K562 (cell line): ENCODE measurements around the gene C22orf39. TPM values are rescaled to one million over a fixed set of nuclear protein-coding genes. Genes with fewer than 3 reads are reported as not detected.
"Not testable (repeated sequence)": the region's sequence is repeated elsewhere in the genome, so short reads cannot be mapped to it uniquely, and the experiment has no call there.

ENCODE experiments used
- ARHGAP35 ChIP-seq: fragments of 450-650 bp; IDR thresholded peaks from 2 replicates; pipeline ENCODE4 v1.6.1; 2018; ENCODE audit not compliant: partially characterized antibody
- CSDE1 ChIP-seq, 2 experiments: fragments of 450-650 bp; IDR thresholded peaks; 2 replicates each; pipeline ENCODE4 v1.6.1; 2016; ENCODE audit warnings: mild to moderate bottlenecking in 1 of 2
- DIDO1 ChIP-seq: fragments of 450-650 bp; IDR thresholded peaks from 2 replicates; pipeline ENCODE4 v1.6.1; 2016; ENCODE audit warnings: low read depth, missing biosample characterization, missing genetic modification characterization
- ELF2 ChIP-seq: fragments of 250-450 bp; sonication (Bioruptor Pico); IDR thresholded peaks from 2 replicates; pipeline ENCODE4 v1.5.0; 2021; ENCODE audit warnings: mild to moderate bottlenecking
- ELF4 ChIP-seq: fragments of 450-650 bp; formaldehyde crosslinking; IDR thresholded peaks from 2 replicates; pipeline ENCODE4 v1.4.0; 2022; ENCODE audit warnings: missing genetic modification characterization
- HDAC1 ChIP-seq, 2 experiments: fragments of 450-650 bp; IDR thresholded peaks; 2 replicates each; pipeline ENCODE4 v1.6.1; 2016 to 2017; ENCODE audit warnings: inconsistent platforms in 1 of 2, mild to moderate bottlenecking in 1 of 2, moderate library complexity in 1 of 2
- HSF4 ChIP-seq: fragments of 250-450 bp; sonication (Bioruptor Pico); IDR thresholded peaks from 2 replicates; pipeline ENCODE4 v2.1.2; 2022; ENCODE audit warnings: mild to moderate bottlenecking, moderate library complexity, borderline replicate concordance
- KAT8 ChIP-seq: fragments of 450-650 bp; IDR thresholded peaks from 2 replicates; pipeline ENCODE4 v1.6.1; 2016; ENCODE audit warnings: low read depth, mild to moderate bottlenecking
- KHSRP ChIP-seq: fragments of 450-650 bp; IDR thresholded peaks from 2 replicates; pipeline ENCODE4 v1.6.1; 2017
- OTX1 ChIP-seq: fragments of 450-650 bp; formaldehyde crosslinking; IDR thresholded peaks from 2 replicates; pipeline ENCODE4 v1.4.0; 2022; ENCODE audit warnings: mild to moderate bottlenecking
- PHB2 ChIP-seq: fragments of 450-650 bp; IDR thresholded peaks from 2 replicates; pipeline ENCODE4 v1.6.1; 2017; ENCODE audit warnings: low read depth
- ZFP30 ChIP-seq: fragments of 250-450 bp; sonication (Bioruptor Pico); IDR thresholded peaks from 2 replicates; pipeline ENCODE4 v1.8.0; 2022; ENCODE audit warnings: moderate library complexity, mild to moderate bottlenecking, inconsistent platforms, borderline replicate concordance
- ZNF408 ChIP-seq: fragments of 250-450 bp; sonication (Bioruptor Pico); IDR thresholded peaks from 2 replicates; pipeline ENCODE4 v1.4.0; 2020; ENCODE audit warnings: low read depth, mild to moderate bottlenecking, moderate library complexity
- polyA plus RNA-seq, 8 experiments: library from polyadenylated mRNA; depleted of rRNA in 4 of 8; stranded (reverse) in 5 of 8; unstranded in 3 of 8; fragments of >200 nt; fragmentation: Nextera tagmentation in 2 of 8; fragmentation: Illumina TruSeq in 1 of 8; extraction: Ambion mirVana in 2 of 8; extraction: Trizol in 1 of 8; gene quantifications; 2 replicates each; pipeline versions ENCODE4 v1.2.1 to v1.2.3, GENCODE V29; 2011 to 2014; ENCODE audit warnings: inconsistent platforms in 1 of 8, missing spikeins in 1 of 8
- total RNA-seq, 7 experiments: library from RNA; depleted of rRNA in 6 of 7; stranded (reverse); fragments of >200 nt in 6 of 7; fragmentation: Illumina TruSeq in 2 of 7; extraction: Trizol in 2 of 7; gene quantifications; 2 replicates each; pipeline versions ENCODE4 v1.2.1 to v1.2.3, GENCODE V29; 2011 to 2021; ENCODE audit warnings: low replicate concordance in 1 of 7
- TF ChIP-seq, protein P1 (sequence below): sonication (generic); formaldehyde crosslinking; IDR thresholded peaks from 2 replicates; pipeline ENCODE4 v1.8.1; 2023; ENCODE audit warnings: mild to moderate bottlenecking, missing genetic modification reagents
- TF ChIP-seq, protein P2 (sequence below), 2 experiments: IDR thresholded peaks in 1 of 2; conservative IDR thresholded peaks in 1 of 2; 2 replicates each; pipeline ENCODE4 v1.6.1; 2016; ENCODE audit warnings: low read depth in 2 of 2, mild to moderate bottlenecking in 1 of 2, missing compliant biosample characterization in 1 of 2, missing genetic modification characterization in 1 of 2, moderate library complexity in 1 of 2
- TF ChIP-seq, protein P3 (sequence below): fragments of 450-650 bp; IDR thresholded peaks from 2 replicates; pipeline ENCODE4 v1.6.1; 2018; ENCODE audit warnings: mild to moderate bottlenecking, low read depth; ENCODE audit not compliant: partially characterized antibody
- TF ChIP-seq, protein P4 (sequence below): fragments of 450-650 bp; IDR thresholded peaks from 2 replicates; pipeline ENCODE4 v1.6.1; 2016; ENCODE audit warnings: borderline replicate concordance

Gene C22orf39
- total and polyA plus RNA-seq, 9 of the 15 experiments (the other 6 are each of a cell fraction or from before 2014, with no cell fraction given), result 20.4 to 139 (median 66.8) TPM

DNA sequence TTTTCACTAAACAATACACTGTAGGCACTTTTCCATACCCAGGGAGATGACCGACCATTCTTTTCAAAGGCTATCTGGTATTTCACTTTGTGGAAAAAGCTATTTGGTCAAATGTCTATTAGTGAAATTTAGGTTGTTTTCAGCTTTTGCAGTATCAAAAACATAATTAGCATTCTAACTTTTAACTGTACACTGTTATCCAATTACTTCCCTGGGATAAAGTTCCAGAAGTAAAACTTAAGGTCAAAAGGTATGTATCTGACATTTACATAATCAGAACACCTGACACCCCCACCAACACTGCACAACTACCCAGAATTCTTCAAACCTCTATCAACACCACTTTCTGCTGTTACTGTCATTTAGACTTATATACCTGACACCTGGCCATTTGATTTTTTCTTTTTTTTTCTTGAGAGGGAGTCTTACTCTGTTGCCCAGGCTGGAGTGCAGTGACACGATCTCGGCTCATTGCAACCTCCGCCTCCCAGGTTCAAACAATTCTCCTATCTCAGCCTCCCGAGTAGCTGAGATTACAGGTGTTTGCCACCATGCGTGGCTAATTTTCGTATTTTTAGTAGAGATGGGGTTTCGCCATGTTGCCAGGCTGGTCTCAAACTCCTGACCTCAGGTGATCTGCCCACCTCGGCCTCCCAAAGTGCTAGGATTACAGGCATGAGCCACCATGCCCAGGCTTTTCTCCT lies 2.1 kb downstream of the C22orf39 start (continued):
- TF ChIP-seq KAT8, result peak; percentile 9; the same call in 1 of the 2 replicates
- 0 out of 2 replicates have a peak, but pooled peaks have one; percentile 10 for TF ChIP-seq KHSRP
- peak; percentile 83; the same call in 1 of the 2 replicates for TF ChIP-seq ELF4
- TF ChIP-seq, protein P1, sequence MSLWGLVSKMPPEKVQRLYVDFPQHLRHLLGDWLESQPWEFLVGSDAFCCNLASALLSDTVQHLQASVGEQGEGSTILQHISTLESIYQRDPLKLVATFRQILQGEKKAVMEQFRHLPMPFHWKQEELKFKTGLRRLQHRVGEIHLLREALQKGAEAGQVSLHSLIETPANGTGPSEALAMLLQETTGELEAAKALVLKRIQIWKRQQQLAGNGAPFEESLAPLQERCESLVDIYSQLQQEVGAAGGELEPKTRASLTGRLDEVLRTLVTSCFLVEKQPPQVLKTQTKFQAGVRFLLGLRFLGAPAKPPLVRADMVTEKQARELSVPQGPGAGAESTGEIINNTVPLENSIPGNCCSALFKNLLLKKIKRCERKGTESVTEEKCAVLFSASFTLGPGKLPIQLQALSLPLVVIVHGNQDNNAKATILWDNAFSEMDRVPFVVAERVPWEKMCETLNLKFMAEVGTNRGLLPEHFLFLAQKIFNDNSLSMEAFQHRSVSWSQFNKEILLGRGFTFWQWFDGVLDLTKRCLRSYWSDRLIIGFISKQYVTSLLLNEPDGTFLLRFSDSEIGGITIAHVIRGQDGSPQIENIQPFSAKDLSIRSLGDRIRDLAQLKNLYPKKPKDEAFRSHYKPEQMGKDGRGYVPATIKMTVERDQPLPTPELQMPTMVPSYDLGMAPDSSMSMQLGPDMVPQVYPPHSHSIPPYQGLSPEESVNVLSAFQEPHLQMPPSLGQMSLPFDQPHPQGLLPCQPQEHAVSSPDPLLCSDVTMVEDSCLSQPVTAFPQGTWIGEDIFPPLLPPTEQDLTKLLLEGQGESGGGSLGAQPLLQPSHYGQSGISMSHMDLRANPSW (CRISPR knock-in tag), result 0 out of 2 replicates have a peak, but pooled peaks have one; percentile 30
- TF ChIP-seq HDAC1 (IDR thresholded peaks at IDR 0.05), result peak in 1 of 2 experiments; percentile 75; a peak in 2 of 4 replicates
- TF ChIP-seq ARHGAP35, result peak; percentile 61
- TF ChIP-seq ZFP30 (CRISPR knock-in tag), result 0 out of 2 replicates have a peak, but pooled peaks have one; percentile 25
- TF ChIP-seq ELF2 (CRISPR knock-in tag), result peak; percentile 62; the same call in 1 of the 2 replicates
- TF ChIP-seq CSDE1 (IDR thresholded peaks at IDR 0.05), result 0 out of 4 replicates have a peak, but pooled peaks of 1 of the 2 experiments have one; percentile 38
- TF ChIP-seq, protein P2, sequence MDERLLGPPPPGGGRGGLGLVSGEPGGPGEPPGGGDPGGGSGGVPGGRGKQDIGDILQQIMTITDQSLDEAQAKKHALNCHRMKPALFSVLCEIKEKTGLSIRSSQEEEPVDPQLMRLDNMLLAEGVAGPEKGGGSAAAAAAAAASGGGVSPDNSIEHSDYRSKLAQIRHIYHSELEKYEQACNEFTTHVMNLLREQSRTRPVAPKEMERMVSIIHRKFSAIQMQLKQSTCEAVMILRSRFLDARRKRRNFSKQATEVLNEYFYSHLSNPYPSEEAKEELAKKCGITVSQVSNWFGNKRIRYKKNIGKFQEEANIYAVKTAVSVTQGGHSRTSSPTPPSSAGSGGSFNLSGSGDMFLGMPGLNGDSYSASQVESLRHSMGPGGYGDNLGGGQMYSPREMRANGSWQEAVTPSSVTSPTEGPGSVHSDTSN (CRISPR knock-in tag; IDR thresholded peaks at IDR 0.05; ENCODE audit: low read depth), result 0 out of 2 replicates have a peak, but pooled peaks have one; percentile 16
- TF ChIP-seq, protein P2 (tag; conservative IDR thresholded peaks at IDR 0.05; ENCODE audit: low read depth), result not testable (repeated sequence)
- 0 out of 2 replicates have a peak, but pooled peaks have one; percentile 14 for TF ChIP-seq ZNF408 (CRISPR knock-in tag)
- TF ChIP-seq, protein P3, sequence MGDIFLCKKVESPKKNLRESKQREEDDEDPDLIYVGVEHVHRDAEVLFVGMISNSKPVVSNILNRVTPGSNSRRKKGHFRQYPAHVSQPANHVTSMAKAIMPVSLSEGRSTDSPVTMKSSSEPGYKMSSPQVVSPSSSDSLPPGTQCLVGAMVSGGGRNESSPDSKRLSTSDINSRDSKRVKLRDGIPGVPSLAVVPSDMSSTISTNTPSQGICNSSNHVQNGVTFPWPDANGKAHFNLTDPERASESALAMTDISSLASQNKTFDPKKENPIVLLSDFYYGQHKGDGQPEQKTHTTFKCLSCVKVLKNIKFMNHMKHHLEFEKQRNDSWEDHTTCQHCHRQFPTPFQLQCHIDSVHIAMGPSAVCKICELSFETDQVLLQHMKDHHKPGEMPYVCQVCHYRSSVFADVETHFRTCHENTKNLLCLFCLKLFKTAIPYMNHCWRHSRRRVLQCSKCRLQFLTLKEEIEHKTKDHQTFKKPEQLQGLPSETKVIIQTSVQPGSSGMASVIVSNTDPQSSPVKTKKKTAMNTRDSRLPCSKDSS, result peak; percentile 28
- 0 out of 2 replicates have a peak, but pooled peaks have one; percentile 34 for TF ChIP-seq PHB2
- TF ChIP-seq DIDO1 (tag), result 0 out of 2 replicates have a peak, but pooled peaks have one; percentile 43
- TF ChIP-seq, protein P4, sequence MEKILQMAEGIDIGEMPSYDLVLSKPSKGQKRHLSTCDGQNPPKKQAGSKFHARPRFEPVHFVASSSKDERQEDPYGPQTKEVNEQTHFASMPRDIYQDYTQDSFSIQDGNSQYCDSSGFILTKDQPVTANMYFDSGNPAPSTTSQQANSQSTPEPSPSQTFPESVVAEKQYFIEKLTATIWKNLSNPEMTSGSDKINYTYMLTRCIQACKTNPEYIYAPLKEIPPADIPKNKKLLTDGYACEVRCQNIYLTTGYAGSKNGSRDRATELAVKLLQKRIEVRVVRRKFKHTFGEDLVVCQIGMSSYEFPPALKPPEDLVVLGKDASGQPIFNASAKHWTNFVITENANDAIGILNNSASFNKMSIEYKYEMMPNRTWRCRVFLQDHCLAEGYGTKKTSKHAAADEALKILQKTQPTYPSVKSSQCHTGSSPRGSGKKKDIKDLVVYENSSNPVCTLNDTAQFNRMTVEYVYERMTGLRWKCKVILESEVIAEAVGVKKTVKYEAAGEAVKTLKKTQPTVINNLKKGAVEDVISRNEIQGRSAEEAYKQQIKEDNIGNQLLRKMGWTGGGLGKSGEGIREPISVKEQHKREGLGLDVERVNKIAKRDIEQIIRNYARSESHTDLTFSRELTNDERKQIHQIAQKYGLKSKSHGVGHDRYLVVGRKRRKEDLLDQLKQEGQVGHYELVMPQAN, result 0 out of 2 replicates have a peak, but pooled peaks have one; percentile 22
- TF ChIP-seq HSF4 (CRISPR knock-in tag), result 0 out of 2 replicates have a peak, but pooled peaks have one; percentile 45
- TF ChIP-seq OTX1 (CRISPR knock-in tag), result 0 out of 2 replicates have a peak, but pooled peaks have one; percentile 38
